HFFc6 (cell line): ENCODE data around the gene DNAJC30. TPM values are rescaled to one million over a fixed set of nuclear protein-coding genes. Genes with fewer than 3 reads are reported as not detected.

Source experiments
- DNase-seq: peaks from one replicate; pipeline ENCODE4 v3.0.0-alpha.2; 2018
- H3K27ac Mint-ChIP-seq: 2 replicates; pipeline ENCODE4 v1.8.0; 2020; ENCODE audit warnings: mild to moderate bottlenecking, mixed read lengths
- H3K27me3 Mint-ChIP-seq: 2 replicates; pipeline ENCODE4 v1.8.0; 2021; ENCODE audit warnings: mild to moderate bottlenecking, moderate library complexity, mixed read lengths; ENCODE audit not compliant: insufficient read depth
- H3K36me3 Mint-ChIP-seq: 2 replicates; pipeline ENCODE4 v1.8.0; 2021; ENCODE audit warnings: low read depth, mixed read lengths
- H3K4me1 Mint-ChIP-seq: 2 replicates; pipeline ENCODE4 v1.8.0; 2020; ENCODE audit warnings: low read depth, mixed read lengths
- H3K4me3 Mint-ChIP-seq: 2 replicates; pipeline ENCODE4 v1.8.0; 2020; ENCODE audit warnings: mild to moderate bottlenecking, moderate library complexity, mixed read lengths
- H3K9me3 Mint-ChIP-seq: 2 replicates; pipeline ENCODE4 v1.8.0; 2020; ENCODE audit warnings: mild to moderate bottlenecking, mixed read lengths
- total RNA-seq, 6 experiments: library from RNA; stranded (reverse); fragmentation: NEBNext Ultra II Directional; extraction: Animal tissue kit (Norgen Biotek cat#: 25700); gene quantifications; 2 replicates in 1 of 6; 3 replicates in 5 of 6; pipeline ENCODE4 v1.2.3, GENCODE V29; 2021
- TF ChIP-seq, protein P1 (sequence below): fragments of 200-600 bp; sonication (generic); IDR thresholded peaks from 2 replicates; pipeline ENCODE4 v1.5.0; 2021; ENCODE audit warnings: antibody characterized with exemption, mild to moderate bottlenecking

Gene DNAJC30
- total RNA-seq, 6 experiments from 2014 or later = 17.8 to 20.6 (median 18.6) TPM

GRCh38 chr7:73706126-73707044 is 23.1 kb upstream of the DNAJC30 start:
- Mint-ChIP-seq H3K4me3 (no peak overlapping the region), H3K36me3 (peaks cover 16% of the 10 kb centered on the region), H3K27ac (peak overlapping the region; percentile 56), H3K27me3 (peaks cover 2% of the 10 kb centered on the region), H3K9me3 (no peaks in the 10 kb centered on the region), H3K4me1 (peaks cover 22% of the 10 kb centered on the region)
- TF ChIP-seq, protein P1, sequence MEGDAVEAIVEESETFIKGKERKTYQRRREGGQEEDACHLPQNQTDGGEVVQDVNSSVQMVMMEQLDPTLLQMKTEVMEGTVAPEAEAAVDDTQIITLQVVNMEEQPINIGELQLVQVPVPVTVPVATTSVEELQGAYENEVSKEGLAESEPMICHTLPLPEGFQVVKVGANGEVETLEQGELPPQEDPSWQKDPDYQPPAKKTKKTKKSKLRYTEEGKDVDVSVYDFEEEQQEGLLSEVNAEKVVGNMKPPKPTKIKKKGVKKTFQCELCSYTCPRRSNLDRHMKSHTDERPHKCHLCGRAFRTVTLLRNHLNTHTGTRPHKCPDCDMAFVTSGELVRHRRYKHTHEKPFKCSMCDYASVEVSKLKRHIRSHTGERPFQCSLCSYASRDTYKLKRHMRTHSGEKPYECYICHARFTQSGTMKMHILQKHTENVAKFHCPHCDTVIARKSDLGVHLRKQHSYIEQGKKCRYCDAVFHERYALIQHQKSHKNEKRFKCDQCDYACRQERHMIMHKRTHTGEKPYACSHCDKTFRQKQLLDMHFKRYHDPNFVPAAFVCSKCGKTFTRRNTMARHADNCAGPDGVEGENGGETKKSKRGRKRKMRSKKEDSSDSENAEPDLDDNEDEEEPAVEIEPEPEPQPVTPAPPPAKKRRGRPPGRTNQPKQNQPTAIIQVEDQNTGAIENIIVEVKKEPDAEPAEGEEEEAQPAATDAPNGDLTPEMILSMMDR = no peak
- peak; percentile 33 for DNase-seq

GRCh38 chr7:73705551-73705920 is 22.3 kb upstream of the DNAJC30 start:
- peaks cover 22% of the 10 kb centered on the region for H3K4me1 Mint-ChIP-seq
- H3K27ac Mint-ChIP-seq = peak overlapping the region; percentile 11; the same call in 1 of the 2 replicates
- H3K36me3 Mint-ChIP-seq = peaks cover 17% of the 10 kb centered on the region
- no peak for DNase-seq
- H3K27me3 Mint-ChIP-seq = peaks cover 2% of the 10 kb centered on the region
- no peak overlapping the region for H3K4me3 Mint-ChIP-seq
- no peaks in the 10 kb centered on the region for H3K9me3 Mint-ChIP-seq
- TF ChIP-seq, protein P1 = no peak

GRCh38 chr7:73704640-73705550 is 21.6 kb upstream of the DNAJC30 start:
- Mint-ChIP-seq H3K4me1 (peaks cover 22% of the 10 kb centered on the region), H3K27me3 (peaks cover 2% of the 10 kb centered on the region), H3K36me3 (peaks cover 17% of the 10 kb centered on the region), H3K9me3 (no peaks in the 10 kb centered on the region), H3K4me3 (no peak overlapping the region), H3K27ac (peak overlapping the region; percentile 11; the same call in 1 of the 2 replicates)
- TF ChIP-seq, protein P1 = no peak
- no peak for DNase-seq

- H3K36me3 Mint-ChIP-seq = peaks cover 17% of the 10 kb centered on the region
- DNase-seq = no peak
These were observed 20.7 kb upstream of the DNAJC30 start for GRCh38 chr7:73703757-73704639.

More at GRCh38 chr7:73703757-73704639, 20.7 kb upstream of the DNAJC30 start:
- Mint-ChIP-seq H3K4me1 (peaks cover 22% of the 10 kb centered on the region), H3K27me3 (peaks cover 2% of the 10 kb centered on the region), H3K4me3 (no peak overlapping the region), H3K27ac (no peak overlapping the region), H3K9me3 (no peaks in the 10 kb centered on the region)
- TF ChIP-seq, protein P1 = no peak
